GM23248 (cell line): Measurements from ENCODE around the gene LYRM4. TPM values are rescaled to one million over a fixed set of nuclear protein-coding genes. Genes with fewer than 3 reads are reported as not detected.

Experiments
- DNase-seq: peaks from one replicate; pipeline ENCODE4 v3.0.0-alpha.2; 2015
- H2AFZ ChIP-seq: fragments of 200-600 bp; sonication (generic); 2 replicates; pipeline ENCODE4 v1.6.1; 2016; ENCODE audit warnings: antibody characterized with exemption
- H3F3A ChIP-seq: fragments of 200-600 bp; sonication (generic); 2 replicates; pipeline ENCODE4 v1.6.1; 2016; ENCODE audit warnings: mild to moderate bottlenecking, antibody characterized with exemption, mixed run types; ENCODE audit not compliant: insufficient read depth
- H3K27ac ChIP-seq: fragments of 200-600 bp; sonication (generic); 2 replicates; pipeline ENCODE4 v1.5.1; 2016; ENCODE audit warnings: mild to moderate bottlenecking
- H3K27me3 ChIP-seq: fragments of 200-600 bp; sonication (generic); replicated peaks from 2 replicates; pipeline ENCODE4 v1.6.1; 2016; ENCODE audit warnings: mild to moderate bottlenecking; ENCODE audit not compliant: insufficient read depth
- H3K36me3 ChIP-seq: fragments of 200-600 bp; sonication (generic); 2 replicates; pipeline ENCODE4 v1.6.1; 2016; ENCODE audit warnings: low read depth, mild to moderate bottlenecking
- H3K4me1 ChIP-seq: fragments of 200-600 bp; sonication (generic); 2 replicates; pipeline ENCODE4 v1.6.1; 2016; ENCODE audit warnings: mild to moderate bottlenecking; ENCODE audit not compliant: insufficient read depth
- H3K4me2 ChIP-seq: fragments of 200-600 bp; sonication (generic); one replicate; pipeline ENCODE4 v1.6.1; 2016; ENCODE audit warnings: mild to moderate bottlenecking; ENCODE audit not compliant: unreplicated experiment
- H3K4me3 ChIP-seq: fragments of 200-600 bp; sonication (generic); 2 replicates; pipeline ENCODE4 v1.5.1; 2016; ENCODE audit warnings: mild to moderate bottlenecking
- H3K79me2 ChIP-seq: fragments of 200-600 bp; sonication (generic); 2 replicates; pipeline ENCODE4 v1.6.1; 2016; ENCODE audit warnings: mild to moderate bottlenecking; ENCODE audit not compliant: insufficient read depth
- H3K9ac ChIP-seq: fragments of 200-600 bp; sonication (generic); 2 replicates; pipeline ENCODE4 v1.6.1; 2016; ENCODE audit warnings: mild to moderate bottlenecking
- H3K9me2 ChIP-seq: fragments of 200-600 bp; sonication (generic); 2 replicates; pipeline ENCODE4 v1.6.1; 2016; ENCODE audit warnings: mixed run types, mild to moderate bottlenecking, moderate library complexity; ENCODE audit not compliant: insufficient read depth
- H3K9me3 ChIP-seq: fragments of 200-600 bp; sonication (generic); one replicate; pipeline ENCODE4 v1.6.1; 2017; ENCODE audit warnings: low read depth
- H4K20me1 ChIP-seq: fragments of 200-600 bp; sonication (generic); 2 replicates; pipeline ENCODE4 v1.6.0; 2016; ENCODE audit not compliant: insufficient read depth
- EZH2 ChIP-seq: fragments of 200-600 bp; sonication (generic); IDR thresholded peaks from 2 replicates; pipeline ENCODE4 v1.6.1; 2018; ENCODE audit warnings: antibody characterized with exemption, mild to moderate bottlenecking; ENCODE audit not compliant: insufficient read depth, poor library complexity, severe bottlenecking
- EZH2phosphoT487 ChIP-seq: fragments of 200-600 bp; sonication (generic); IDR thresholded peaks from 2 replicates; pipeline ENCODE4 v1.6.1; 2018; ENCODE audit warnings: antibody characterized with exemption, moderate library complexity, mild to moderate bottlenecking, low read depth; ENCODE audit not compliant: insufficient read depth
- WGBS, 2 experiments: methylation state at CpG; one replicate each; pipeline ENCODE4 v1.1.6; 2015 to 2017; ENCODE audit warnings: low lambda C conversion rate in 2 of 2, low coverage in 1 of 2; ENCODE audit errors: missing lambda C conversion rate in 2 of 2; 5-methylcytosine and 5-hydroxymethylcytosine counted together
- in situ Hi-C: fragments of 300-500 bp; cut with MboI; formaldehyde crosslinking; loops from 2 replicates; pipeline ENCODE4 v1.15.0; 2020
- polyA plus RNA-seq: library from polyadenylated mRNA; unstranded; fragments of >200 nt; fragmentation: Nextera tagmentation; extraction: Ambion mirVana; gene quantifications from 2 replicates; pipeline ENCODE4 v1.2.1, GENCODE V29; 2016
- total RNA-seq: library from RNA; depleted of rRNA; stranded (reverse); fragments of >200 nt; shearing (Covaris generic); gene quantifications from 2 replicates; pipeline ENCODE4 v1.2.3, GENCODE V29; 2014

The LYRM4 gene
- total and polyA plus RNA-seq, 2 experiments from 2014 or later, result 27.1 to 28.0 TPM

DNA sequence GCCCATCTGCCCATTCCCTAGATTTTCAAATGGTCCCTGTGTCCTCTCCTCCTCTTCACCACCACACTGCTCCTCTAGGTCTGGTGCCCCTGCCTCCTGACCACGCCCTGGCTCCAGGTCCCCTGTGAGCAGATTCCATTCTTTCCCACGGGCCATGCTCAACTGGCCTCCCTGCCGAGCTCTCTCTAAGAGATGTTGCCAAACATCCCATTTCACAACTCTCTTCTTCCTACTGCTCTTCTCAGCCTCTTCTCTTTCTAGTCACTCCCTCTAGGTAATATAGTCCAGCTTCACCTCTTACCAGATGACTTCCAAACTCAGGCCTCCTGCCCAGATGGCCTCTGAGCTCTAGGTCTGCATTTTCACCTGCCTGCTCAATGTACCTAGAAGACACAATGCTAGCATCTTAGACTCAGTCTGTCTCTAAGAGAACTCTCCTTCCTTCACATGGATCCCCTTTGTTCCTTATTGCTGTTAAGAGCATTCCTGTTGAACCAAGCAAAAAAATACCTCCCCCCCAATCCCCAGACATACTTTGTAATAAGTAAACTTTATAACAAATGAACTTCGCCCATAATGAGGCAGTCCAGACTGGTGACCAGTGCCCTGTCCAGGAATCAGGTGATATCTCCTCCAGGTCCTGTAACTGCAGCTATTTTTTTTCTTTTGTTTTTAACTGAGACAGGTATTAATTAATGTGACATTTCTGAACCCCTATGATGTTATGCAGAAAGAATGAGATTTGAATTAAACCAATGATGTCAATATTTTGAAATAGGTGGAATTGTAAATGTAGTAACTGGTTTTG is 79.0 kb downstream of the LYRM4 start:
- Histone ChIP-seq H3K9ac (no peak overlapping the region), H3K4me2 (no peak overlapping the region), H3K36me3 (no peaks in the 10 kb centered on the region), H3K9me3 (no peaks in the 10 kb centered on the region), H3K9me2 (no peaks in the 10 kb centered on the region), H3K79me2 (no peaks in the 10 kb centered on the region), H4K20me1 (no peaks in the 10 kb centered on the region), H3K27ac (no peak overlapping the region), H3K4me3 (no peak overlapping the region), H3K27me3 (no peaks in the 10 kb centered on the region), H3F3A (no peaks in the 10 kb centered on the region), H3K4me1 (no peaks in the 10 kb centered on the region), H2AFZ (no peak overlapping the region)
- DNase-seq, result no peak
- whole genome bisulfite sequencing, 2 experiments, result 88 to 94% methylated on average over 4 of the region's 4 CpGs
- TF ChIP-seq EZH2phosphoT487 (no peak), EZH2 (no peak)
- in situ Hi-C loops, result no loop called here

DNA sequence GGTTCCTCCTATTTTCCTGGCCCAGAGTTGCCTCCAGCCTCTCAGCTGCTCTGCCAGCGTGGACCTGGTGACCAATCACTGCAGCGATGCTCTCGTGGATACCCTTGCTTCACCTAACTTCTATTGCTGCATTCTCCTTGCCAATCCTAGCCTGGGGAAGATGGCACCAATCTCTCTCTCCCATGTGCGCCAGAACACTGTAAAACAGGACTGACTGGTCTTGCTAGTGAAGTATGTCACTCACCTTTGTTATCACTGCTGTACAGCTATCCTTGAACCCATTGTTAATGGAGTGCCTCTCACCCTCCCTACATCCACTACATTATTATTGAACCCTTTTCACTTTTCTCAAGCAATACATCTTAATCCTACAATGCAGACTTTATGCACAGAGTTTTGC is 80.1 kb downstream of the LYRM4 start:
- H3K36me3 ChIP-seq, result no peaks in the 10 kb centered on the region
- H3K9me3 ChIP-seq, result no peaks in the 10 kb centered on the region
- H3K27ac ChIP-seq, result no peak overlapping the region
- H3K4me3 ChIP-seq, result no peak overlapping the region
- no peaks in the 10 kb centered on the region for H3K27me3 ChIP-seq
- H3K9me2 ChIP-seq, result no peaks in the 10 kb centered on the region
- no peak overlapping the region for H2AFZ ChIP-seq
- no peaks in the 10 kb centered on the region for H4K20me1 ChIP-seq
- in situ Hi-C loops, result no loop called here
- H3K4me2 ChIP-seq, result no peak overlapping the region
- WGBS, 2 experiments, result 93 to 97% methylated on average over 4 of the region's 4 CpGs
- H3F3A ChIP-seq, result no peaks in the 10 kb centered on the region
- TF ChIP-seq EZH2 (no peak), EZH2phosphoT487 (no peak)
- no peak overlapping the region for H3K9ac ChIP-seq
- H3K79me2 ChIP-seq, result no peaks in the 10 kb centered on the region
- no peaks in the 10 kb centered on the region for H3K4me1 ChIP-seq
- DNase-seq, result no peak

DNA sequence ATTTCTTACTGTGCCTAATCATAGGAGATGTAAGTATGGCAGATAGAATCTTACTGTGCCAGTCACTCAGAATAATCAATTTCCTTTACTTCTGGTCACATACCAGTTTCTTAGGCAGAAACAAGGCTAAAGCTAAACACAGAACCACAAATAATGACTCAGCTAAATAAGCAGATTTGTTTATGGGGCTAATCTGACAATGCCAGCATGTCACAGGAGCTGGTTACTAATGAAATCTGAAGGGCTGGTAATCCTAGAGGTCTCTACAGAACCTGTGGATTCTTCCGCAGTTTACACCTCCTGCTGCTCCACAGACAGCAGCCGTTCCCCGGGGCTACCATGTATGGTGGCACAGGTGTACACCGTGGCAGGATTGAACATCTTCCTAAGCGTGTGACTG is 80.8 kb downstream of the LYRM4 start:
- Histone ChIP-seq H3K9me3 (no peaks in the 10 kb centered on the region), H3K9ac (no peak overlapping the region), H3K4me1 (no peaks in the 10 kb centered on the region), H3F3A (no peaks in the 10 kb centered on the region), H3K36me3 (no peaks in the 10 kb centered on the region), H3K9me2 (no peaks in the 10 kb centered on the region), H3K79me2 (no peaks in the 10 kb centered on the region), H3K27ac (no peak overlapping the region), H3K27me3 (no peaks in the 10 kb centered on the region), H3K4me3 (no peak overlapping the region), H4K20me1 (no peaks in the 10 kb centered on the region), H3K4me2 (no peak overlapping the region), H2AFZ (no peak overlapping the region)
- no peak for DNase-seq
- in situ Hi-C loops, result no loop called here
- TF ChIP-seq EZH2phosphoT487, result no peak
- no peak for TF ChIP-seq EZH2
- WGBS, 2 experiments, result 97 to 100% methylated on average over 5 of the region's 5 CpGs

DNA sequence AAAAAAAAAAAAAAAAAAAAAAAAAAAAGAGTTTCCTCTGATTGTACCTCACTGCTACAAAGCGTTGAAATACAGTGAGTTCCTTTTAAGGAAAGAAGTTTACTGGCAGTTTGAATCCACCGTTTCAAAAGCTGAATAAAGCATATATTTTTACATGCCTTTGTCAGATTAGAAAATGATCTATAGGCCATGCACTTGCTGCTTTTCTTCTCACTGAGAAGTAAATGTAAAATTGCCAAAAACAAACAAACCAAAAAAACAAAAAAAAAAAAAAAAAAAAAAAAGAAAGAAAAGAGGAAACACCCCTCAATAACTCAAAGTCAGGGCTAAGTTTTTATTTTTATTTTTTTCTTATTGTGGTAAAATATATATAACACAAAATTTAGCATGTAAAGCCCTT is 81.9 kb downstream of the LYRM4 start:
- no peaks in the 10 kb centered on the region for H3K27me3 ChIP-seq
- no peaks in the 10 kb centered on the region for H3F3A ChIP-seq
- no peak overlapping the region for H2AFZ ChIP-seq
- no peak for DNase-seq
- TF ChIP-seq EZH2phosphoT487, result no peak
- no peak for TF ChIP-seq EZH2
- WGBS, 2 experiments, result 87 to 88% methylated on average over 2 of the region's 2 CpGs
- H3K36me3 ChIP-seq, result no peaks in the 10 kb centered on the region
- no peaks in the 10 kb centered on the region for H3K9me3 ChIP-seq
- no peaks in the 10 kb centered on the region for H3K4me1 ChIP-seq
- H3K27ac ChIP-seq, result no peak overlapping the region
- H3K9ac ChIP-seq, result no peak overlapping the region
- in situ Hi-C loops, result no loop called here
- no peaks in the 10 kb centered on the region for H4K20me1 ChIP-seq
- H3K9me2 ChIP-seq, result no peaks in the 10 kb centered on the region
- no peak overlapping the region for H3K4me3 ChIP-seq
- H3K4me2 ChIP-seq, result no peak overlapping the region
- H3K79me2 ChIP-seq, result no peaks in the 10 kb centered on the region

DNA sequence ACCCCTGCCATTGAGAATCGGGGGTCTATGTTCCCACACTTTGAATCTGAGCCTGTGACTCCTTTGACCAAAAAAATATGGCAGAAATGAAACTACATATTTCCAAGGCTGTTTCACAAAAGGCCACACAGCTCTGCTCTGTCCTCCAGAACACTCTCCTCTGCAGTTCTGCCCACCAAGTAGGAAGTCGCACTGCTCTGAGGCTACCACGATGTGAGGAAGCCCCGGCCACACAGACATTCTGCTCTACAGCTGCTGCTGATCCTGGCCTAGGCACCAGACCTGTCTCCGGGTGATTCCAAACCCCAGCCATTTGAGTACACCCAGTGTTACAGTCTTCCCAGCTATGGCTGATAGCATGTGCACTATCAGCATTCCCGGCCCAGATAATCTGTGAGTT is 85.1 kb downstream of the LYRM4 start:
- no peak for DNase-seq
- H4K20me1 ChIP-seq, result no peaks in the 10 kb centered on the region
- no peaks in the 10 kb centered on the region for H3K9me2 ChIP-seq
- no peak overlapping the region for H3K9ac ChIP-seq
- no peaks in the 10 kb centered on the region for H3K9me3 ChIP-seq
- 95 to 98% methylated on average over 6 of the region's 6 CpGs for WGBS, 2 experiments
- H2AFZ ChIP-seq, result no peak overlapping the region
- H3K27me3 ChIP-seq, result no peaks in the 10 kb centered on the region
- TF ChIP-seq EZH2 (no peak), EZH2phosphoT487 (no peak)
- in situ Hi-C loops, result no loop called here
- H3K79me2 ChIP-seq, result no peaks in the 10 kb centered on the region
- no peak overlapping the region for H3K27ac ChIP-seq
- H3K4me1 ChIP-seq, result no peaks in the 10 kb centered on the region
- no peak overlapping the region for H3K4me2 ChIP-seq
- H3K4me3 ChIP-seq, result no peak overlapping the region
- H3F3A ChIP-seq, result no peaks in the 10 kb centered on the region
- H3K36me3 ChIP-seq, result no peaks in the 10 kb centered on the region
